ENCODE measurements around the gene TERT.

- TF ChIP-seq CTCF (conservative IDR thresholded peaks at IDR 0.05) (no peak), ZFX (IDR thresholded peaks at IDR 0.05) (no peak)
Measured at GRCh38 chr5:1243487-1244130, 51.3 kb downstream of the TERT start.

All from C4-2B (cell line).